A549 (cell line): ENCODE measurements around the gene CACFD1. TPM values are rescaled to one million over a fixed set of nuclear protein-coding genes. Genes with fewer than 3 reads are reported as not detected.

Source experiments
- ATAC-seq, 2 experiments: fragments of 200-7000 bp in 1 of 2; fragments of >200 bp in 1 of 2; cut with Nextera tagmentation in 1 of 2; cut with Tn5 transposase in 1 of 2; 3 replicates each; pipeline versions ENCODE4 v1.8.0 to v1.9.1; 2018 to 2020; ENCODE audit warnings: mild to moderate bottlenecking in 1 of 2, moderate library complexity in 1 of 2
- CTCF ChIA-PET: fragments of 300-600 bp; sonication (Branson Sonifier 250); formaldehyde crosslinking; extraction: SDS; loops from one replicate; lab custom pipeline; 2021; ENCODE audit warnings: antibody characterized with exemption, inconsistent platforms; lab: Yijun Ruan, JAX
- POLR2A ChIA-PET: fragments of 350-600 bp; formaldehyde crosslinking; extraction: SDS; loops from one replicate; lab custom pipeline; 2021; ENCODE audit warnings: antibody characterized with exemption, inconsistent platforms; lab: Yijun Ruan, JAX
- DNase-seq, 2 experiments: peaks; one replicate each; pipeline versions ENCODE4 v3.0.0 to v3.0.0-alpha.2; 2011 to 2016; ENCODE audit warnings: low read depth in 1 of 2, low spot score in 1 of 2
- FAIRE-seq: peaks from 2 replicates; lab custom pipeline; 2011; peaks lifted over from hg19 to GRCh38; lab: Jason Lieb, UNC
- H3K27ac ChIP-seq, 2 experiments: fragments of >200 bp; sonication (Bioruptor Twin); formaldehyde crosslinking; 3 replicates each; pipeline ENCODE4 v1.5.1; 2016 to 2017
- H3K4me1 ChIP-seq: fragments of >200 bp; sonication (Bioruptor Twin); formaldehyde crosslinking; 3 replicates; pipeline ENCODE4 v1.6.1; 2016
- H3K4me2 ChIP-seq: fragments of >200 bp; sonication (Bioruptor Twin); formaldehyde crosslinking; 3 replicates; pipeline ENCODE4 v1.6.1; 2016
- H3K4me3 ChIP-seq: fragments of >200 bp; sonication (Bioruptor Twin); formaldehyde crosslinking; 3 replicates; pipeline ENCODE4 v1.5.1; 2016
- H3K9me3 ChIP-seq: fragments of >200 bp; sonication (Bioruptor Twin); formaldehyde crosslinking; 3 replicates; pipeline ENCODE4 v1.6.1; 2016
- BHLHE40 ChIP-seq: IDR thresholded peaks from 2 replicates; pipeline ENCODE4 v1.6.1; 2012; ENCODE audit warnings: low read depth, low read length, inconsistent platforms
- CBX8 ChIP-seq: fragments of 200-600 bp; sonication (generic); IDR thresholded peaks from 2 replicates; pipeline ENCODE4 v1.6.1; 2016
- ELK1 ChIP-seq: fragments of 150-350 bp; IDR thresholded peaks from 2 replicates; pipeline ENCODE4 v1.6.1; 2014; ENCODE audit warnings: low read depth, mild to moderate bottlenecking, low read length
- HES2 ChIP-seq: fragments of >200 bp; sonication (Bioruptor Twin); formaldehyde crosslinking; IDR thresholded peaks from 2 replicates; pipeline ENCODE4 v1.6.1; 2016
- MAFK ChIP-seq: fragments of 450-650 bp; IDR thresholded peaks from 2 replicates; pipeline ENCODE4 v1.6.1; 2014; ENCODE audit not compliant: partially characterized antibody
- POLR2A ChIP-seq: IDR thresholded peaks from 2 replicates; pipeline ENCODE4 v1.6.1; 2012; ENCODE audit warnings: mild to moderate bottlenecking, low read length
- RAD21 ChIP-seq, 2 experiments: fragments of >200 bp in 1 of 2; sonication (Bioruptor Twin) in 1 of 2; formaldehyde crosslinking in 1 of 2; IDR thresholded peaks in 1 of 2; conservative IDR thresholded peaks in 1 of 2; 2 replicates in 1 of 2; 3 replicates in 1 of 2; pipeline ENCODE4 v1.6.1; 2012 to 2018; ENCODE audit warnings: inconsistent platforms in 1 of 2
- RCOR1 ChIP-seq: fragments of 150-350 bp; IDR thresholded peaks from 2 replicates; pipeline ENCODE4 v1.6.1; 2014; ENCODE audit warnings: antibody characterized with exemption, low read length, low read depth
- SREBF2 ChIP-seq: fragments of 450-650 bp; IDR thresholded peaks from 2 replicates; pipeline ENCODE4 v1.6.1; 2014; ENCODE audit warnings: mild to moderate bottlenecking, moderate library complexity
- TP53 ChIP-seq: fragments of 250-450 bp; sonication (Bioruptor Pico); IDR thresholded peaks from 2 replicates; pipeline ENCODE4 v1.5.0; 2021; ENCODE audit warnings: mild to moderate bottlenecking, moderate library complexity
- ZFP36 ChIP-seq: fragments of 450-650 bp; IDR thresholded peaks from 2 replicates; pipeline ENCODE4 v1.6.1; 2014; ENCODE audit warnings: borderline replicate concordance; ENCODE audit not compliant: partially characterized antibody
- ZNF302 ChIP-seq: fragments of 250-450 bp; sonication (Bioruptor Pico); IDR thresholded peaks from 2 replicates; pipeline ENCODE4 v1.9.0; 2021; ENCODE audit warnings: inconsistent platforms, mild to moderate bottlenecking, moderate library complexity
- ZSCAN20 ChIP-seq: fragments of 250-450 bp; sonication (Bioruptor Pico); IDR thresholded peaks from 2 replicates; pipeline ENCODE4 v1.8.0; 2022; ENCODE audit warnings: mild to moderate bottlenecking, moderate library complexity
- WGBS: methylation state at CpG from one replicate; pipeline ENCODE4 v1.1.6; 2017; ENCODE audit errors: missing lambda C conversion rate; 5-methylcytosine and 5-hydroxymethylcytosine counted together
- polyA plus RNA-seq, 4 experiments: library from polyadenylated mRNA; depleted of rRNA in 3 of 4; stranded (reverse); fragments of >200 nt; fragmentation: RNase III in 1 of 4; extraction: RNeasy Plus Mini Kit Qiagen cat#74134 plus additional on column Dnase treatment in 1 of 4; gene quantifications; 2 replicates in 3 of 4; 3 replicates in 1 of 4; pipeline ENCODE4 v1.2.3, GENCODE V29; 2011 to 2017
- TF ChIP-seq, protein P1 (sequence below): fragments of 450-650 bp; IDR thresholded peaks from 2 replicates; pipeline ENCODE4 v1.6.1; 2014; ENCODE audit warnings: antibody characterized with exemption
- TF ChIP-seq, protein P2 (sequence below): fragments of 250-450 bp; sonication (Bioruptor Pico); IDR thresholded peaks from 2 replicates; pipeline ENCODE4 v1.5.0; 2020; ENCODE audit warnings: low read depth, mild to moderate bottlenecking, moderate library complexity
- TF ChIP-seq, protein P3 (sequence below): IDR thresholded peaks from 2 replicates; pipeline ENCODE4 v1.6.1; 2012; ENCODE audit warnings: low read depth, borderline replicate concordance
- TF ChIP-seq, protein P4 (sequence below): IDR thresholded peaks from 2 replicates; pipeline ENCODE4 v1.6.1; 2012

The CACFD1 gene
- polyA plus RNA-seq, 2 of the 4 experiments (the other 2 are of a cell fraction), result 5.0 to 8.0 TPM

GRCh38 chr9:133474215-133474614 is 14.4 kb downstream of the CACFD1 start:
- no peak overlapping the region for H3K4me2 ChIP-seq
- DNase-seq (no peak), FAIRE-seq (no peak), ATAC-seq (no peak)
- ChIA-PET CTCF (interaction anchor here (0.7 to 2.6 kb wide), 6 partner anchors 9 to 294 kb away, joined by 3 to 12 read pairs (median 3); no protein-coding TSS in a partner anchor), POLR2A (no interaction called here)
- no peaks in the 10 kb centered on the region for H3K9me3 ChIP-seq
- H3K4me3 ChIP-seq, result no peak overlapping the region
- 79% methylated on average over 5 of the region's 5 CpGs for WGBS
- H3K4me1 ChIP-seq, result peaks cover 7% of the 10 kb centered on the region
- H3K27ac ChIP-seq, result no peak overlapping the region
- TF ChIP-seq BHLHE40, result no peak

GRCh38 chr9:133474853-133475252 is 15.1 kb downstream of the CACFD1 start:
- ATAC-seq, result no peak
- no peaks in the 10 kb centered on the region for H3K9me3 ChIP-seq
- peaks cover 11% of the 10 kb centered on the region for H3K4me1 ChIP-seq
- no peak for FAIRE-seq
- no peak for DNase-seq
- no peak overlapping the region for H3K27ac ChIP-seq
- ChIA-PET POLR2A (interaction anchor here (1.6 kb wide), 1 partner anchor 15 kb away, joined by 5 read pairs; the partner anchor contains the start of gene CACFD1), CTCF (interaction anchor here (0.7 to 2.6 kb wide), 6 partner anchors 10 to 294 kb away, joined by 3 to 12 read pairs (median 4); no protein-coding TSS in a partner anchor)
- H3K4me2 ChIP-seq, result no peak overlapping the region
- TF ChIP-seq, protein P1, sequence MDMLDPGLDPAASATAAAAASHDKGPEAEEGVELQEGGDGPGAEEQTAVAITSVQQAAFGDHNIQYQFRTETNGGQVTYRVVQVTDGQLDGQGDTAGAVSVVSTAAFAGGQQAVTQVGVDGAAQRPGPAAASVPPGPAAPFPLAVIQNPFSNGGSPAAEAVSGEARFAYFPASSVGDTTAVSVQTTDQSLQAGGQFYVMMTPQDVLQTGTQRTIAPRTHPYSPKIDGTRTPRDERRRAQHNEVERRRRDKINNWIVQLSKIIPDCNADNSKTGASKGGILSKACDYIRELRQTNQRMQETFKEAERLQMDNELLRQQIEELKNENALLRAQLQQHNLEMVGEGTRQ, result no peak
- TF ChIP-seq ELK1, result no peak
- no peak for TF ChIP-seq ZFP36
- TF ChIP-seq SREBF2, result no peak
- TF ChIP-seq MAFK, result no peak
- no peak for TF ChIP-seq CBX8
- TF ChIP-seq, protein P2, sequence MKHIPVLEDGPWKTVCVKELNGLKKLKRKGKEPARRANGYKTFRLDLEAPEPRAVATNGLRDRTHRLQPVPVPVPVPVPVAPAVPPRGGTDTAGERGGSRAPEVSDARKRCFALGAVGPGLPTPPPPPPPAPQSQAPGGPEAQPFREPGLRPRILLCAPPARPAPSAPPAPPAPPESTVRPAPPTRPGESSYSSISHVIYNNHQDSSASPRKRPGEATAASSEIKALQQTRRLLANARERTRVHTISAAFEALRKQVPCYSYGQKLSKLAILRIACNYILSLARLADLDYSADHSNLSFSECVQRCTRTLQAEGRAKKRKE (CRISPR knock-in tag), result no peak
- TF ChIP-seq ZNF302 (CRISPR knock-in tag), result no peak
- no peak for TF ChIP-seq POLR2A
- no peak for TF ChIP-seq RAD21 (conservative IDR thresholded peaks at IDR 0.05 in 1 of 2, IDR thresholded peaks at IDR 0.05 in 1 of 2)
- TF ChIP-seq, protein P3, sequence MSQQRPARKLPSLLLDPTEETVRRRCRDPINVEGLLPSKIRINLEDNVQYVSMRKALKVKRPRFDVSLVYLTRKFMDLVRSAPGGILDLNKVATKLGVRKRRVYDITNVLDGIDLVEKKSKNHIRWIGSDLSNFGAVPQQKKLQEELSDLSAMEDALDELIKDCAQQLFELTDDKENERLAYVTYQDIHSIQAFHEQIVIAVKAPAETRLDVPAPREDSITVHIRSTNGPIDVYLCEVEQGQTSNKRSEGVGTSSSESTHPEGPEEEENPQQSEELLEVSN, result no peak
- TF ChIP-seq RCOR1, result no peak
- TF ChIP-seq, protein P4, sequence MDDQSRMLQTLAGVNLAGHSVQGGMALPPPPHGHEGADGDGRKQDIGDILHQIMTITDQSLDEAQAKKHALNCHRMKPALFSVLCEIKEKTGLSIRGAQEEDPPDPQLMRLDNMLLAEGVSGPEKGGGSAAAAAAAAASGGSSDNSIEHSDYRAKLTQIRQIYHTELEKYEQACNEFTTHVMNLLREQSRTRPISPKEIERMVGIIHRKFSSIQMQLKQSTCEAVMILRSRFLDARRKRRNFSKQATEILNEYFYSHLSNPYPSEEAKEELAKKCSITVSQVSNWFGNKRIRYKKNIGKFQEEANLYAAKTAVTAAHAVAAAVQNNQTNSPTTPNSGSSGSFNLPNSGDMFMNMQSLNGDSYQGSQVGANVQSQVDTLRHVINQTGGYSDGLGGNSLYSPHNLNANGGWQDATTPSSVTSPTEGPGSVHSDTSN, result no peak
- no peak for TF ChIP-seq ZSCAN20 (CRISPR knock-in tag)
- no peak for TF ChIP-seq TP53
- no peak for TF ChIP-seq HES2
- TF ChIP-seq, all 56 proteins: peak for 0
- WGBS, result 87% methylated on average over 14 of the region's 20 CpGs
- no peak overlapping the region for H3K4me3 ChIP-seq
